HG02642 (cell line): Measurements from ENCODE around the gene CASP12.

ENCODE experiments used
- ATAC-seq: cut with Tn5 transposase; IDR thresholded peaks from one replicate; pipeline ENCODE4 v1.9.1; 2021; ENCODE audit warnings: mild to moderate bottlenecking; ENCODE audit not compliant: unreplicated experiment, poor library complexity

The CASP12 gene

DNA sequence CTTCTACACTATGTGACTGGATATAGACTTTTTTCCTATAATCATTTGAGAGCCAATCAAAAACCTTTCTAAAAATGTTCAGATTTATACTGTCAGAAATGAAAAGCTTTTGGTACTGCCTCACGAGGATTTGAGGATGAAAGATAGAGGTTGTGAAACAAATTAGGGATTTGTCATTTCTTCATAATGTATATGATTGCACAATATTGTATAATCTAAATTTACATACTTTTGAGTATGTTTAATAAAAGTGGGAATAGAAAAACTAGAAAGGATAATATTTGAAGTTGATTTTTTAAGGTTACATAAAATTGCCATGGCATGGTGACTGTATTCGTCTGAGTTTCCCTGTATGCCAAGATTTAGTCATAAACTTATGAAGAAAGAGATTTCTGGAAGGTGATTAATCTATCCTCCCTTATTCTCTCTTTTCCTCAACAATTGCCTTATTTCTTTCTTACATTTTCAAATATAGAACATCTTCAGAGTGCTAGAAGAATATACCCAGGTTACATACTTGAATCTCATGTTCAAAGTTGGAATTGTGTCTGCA, 56.2 kb downstream of the CASP12 start:
- ATAC-seq = no peak

DNA sequence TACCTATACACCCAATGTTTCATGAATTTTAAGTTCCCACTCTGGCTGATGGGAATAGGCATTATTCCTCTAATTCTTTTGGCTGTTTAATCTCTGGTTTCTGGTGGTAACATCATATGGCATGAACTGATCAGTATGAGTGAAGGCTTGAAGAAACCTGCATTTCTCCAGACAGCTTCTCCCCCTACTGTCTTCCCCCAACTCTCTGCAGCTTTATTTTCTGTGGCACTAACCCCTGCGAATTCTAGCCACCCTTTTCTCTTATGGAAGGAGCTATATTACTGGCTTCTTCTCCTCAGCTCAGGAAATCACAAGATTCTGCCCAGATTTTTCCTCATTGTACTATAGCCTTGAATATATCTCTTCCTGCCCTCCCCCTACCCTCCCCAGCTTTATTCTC, 57.1 kb downstream of the CASP12 start:
- no peak for ATAC-seq

DNA sequence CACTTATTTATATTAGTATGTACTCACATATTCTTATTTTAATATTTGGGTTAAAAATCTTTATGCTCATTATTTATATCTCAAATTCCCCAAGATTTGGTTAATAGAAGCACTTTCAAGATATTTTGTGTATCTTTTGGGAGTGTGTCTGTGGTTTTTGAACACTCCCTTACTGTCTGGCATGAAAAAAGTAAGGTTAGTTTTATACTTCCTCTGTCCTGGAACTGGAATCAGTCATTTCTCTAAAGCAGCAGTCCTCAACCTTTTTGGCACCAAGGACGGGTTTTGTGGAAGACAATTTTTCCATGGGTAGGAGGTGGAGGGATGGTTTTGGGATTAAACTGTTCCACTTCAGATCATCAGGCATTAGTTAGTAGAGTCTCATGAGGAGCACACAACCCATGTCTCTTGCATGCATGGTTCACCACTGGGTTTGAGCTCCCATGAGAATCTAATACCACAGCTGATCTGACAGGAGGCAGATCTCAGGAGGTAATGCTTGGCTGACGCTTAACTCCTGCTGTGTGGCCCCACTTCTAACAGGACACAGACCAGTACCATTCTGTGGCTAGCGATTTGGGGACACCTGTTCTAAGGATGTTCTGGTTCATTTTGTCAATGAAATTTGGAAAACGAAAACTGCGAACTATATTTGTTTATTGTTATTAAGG, 60.2 kb downstream of the CASP12 start:
- ATAC-seq = no peak

DNA sequence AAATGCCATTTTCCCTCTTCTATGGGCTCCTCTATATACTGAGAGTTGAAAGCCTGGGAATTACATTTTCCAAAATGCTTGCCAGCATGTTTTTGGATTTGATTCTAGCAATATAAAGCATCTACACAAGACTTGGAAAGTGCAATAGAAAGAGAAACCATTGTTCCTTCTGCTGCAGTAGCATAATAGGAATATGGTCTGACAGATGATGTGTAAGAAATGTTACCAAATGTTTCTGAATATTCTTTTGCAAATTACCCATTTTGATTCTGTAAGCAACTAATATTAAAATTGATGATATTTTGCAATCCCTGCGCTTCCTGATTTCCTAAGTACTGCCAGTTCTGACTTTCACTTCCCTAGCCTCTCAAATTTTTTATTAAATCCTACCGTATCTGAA, 61.6 kb downstream of the CASP12 start:
- no peak for ATAC-seq
